ENCODE results near the gene HNRNPUL1.

DNA sequence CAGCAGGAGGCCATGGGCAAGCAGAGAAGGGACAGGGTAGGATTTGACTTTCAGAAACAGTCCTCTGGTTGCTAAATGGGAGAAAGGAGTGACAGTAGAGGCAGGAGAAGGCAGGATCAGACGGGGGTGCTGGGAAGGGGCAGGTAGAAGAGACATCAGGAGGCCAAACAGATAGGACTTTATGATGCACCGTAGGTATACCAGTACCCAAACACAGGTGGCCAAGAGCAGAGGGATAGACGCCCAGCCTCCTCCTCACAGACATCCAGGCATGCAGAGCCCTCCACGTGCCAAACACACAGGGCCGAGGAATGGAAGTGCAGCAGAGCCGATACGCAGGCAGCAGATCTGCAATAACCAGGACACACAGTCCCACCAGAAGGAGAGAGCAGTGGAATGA is 46.4 kb upstream of the HNRNPUL1 start:
- TF ChIP-seq TAF1 (IDR thresholded peaks at IDR 0.05; ENCODE audit: low read depth, low read length) (no peak), CTCF (IDR thresholded peaks at IDR 0.05; ENCODE audit: control extremely low read depth in 1 of 3, insufficient read depth in 1 of 3, low read depth in 1 of 3, low read length in 3 of 3) (no peak), POLR2AphosphoS5 (IDR thresholded peaks at IDR 0.05; ENCODE audit: low read depth, low read length) (no peak), EZH2 (IDR thresholded peaks at IDR 0.05; ENCODE audit: low read depth, low read length, severe bottlenecking) (no peak), EGR1 (IDR thresholded peaks at IDR 0.05; ENCODE audit: borderline replicate concordance, low read depth, low read length) (no peak), RAD21 (IDR thresholded peaks at IDR 0.05 in 1 of 2, conservative IDR thresholded peaks at IDR 0.05 in 1 of 2; ENCODE audit: low read depth in 2 of 2, low read length in 2 of 2) (no peak), HDAC2 (IDR thresholded peaks at IDR 0.05; ENCODE audit: borderline replicate concordance in 1 of 2, low read depth in 2 of 2, low read length in 2 of 2) (no peak), BRCA1 (IDR thresholded peaks at IDR 0.05; ENCODE audit: low read depth, low read length) (no peak), POLR2A (IDR thresholded peaks at IDR 0.05; ENCODE audit: control extremely low read depth in 1 of 2, low read depth in 2 of 2, low read length in 2 of 2) (no peak), EP300 (IDR thresholded peaks at IDR 0.05; ENCODE audit: borderline replicate concordance in 1 of 2, low read depth in 2 of 2, low read length in 2 of 2) (no peak)
- TF ChIP-seq, protein P1, sequence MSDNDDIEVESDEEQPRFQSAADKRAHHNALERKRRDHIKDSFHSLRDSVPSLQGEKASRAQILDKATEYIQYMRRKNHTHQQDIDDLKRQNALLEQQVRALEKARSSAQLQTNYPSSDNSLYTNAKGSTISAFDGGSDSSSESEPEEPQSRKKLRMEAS (IDR thresholded peaks at IDR 0.05), result no peak
